H1 (cell line): ENCODE measurements around the gene KCNB1. TPM values are rescaled to one million over a fixed set of nuclear protein-coding genes. Genes with fewer than 3 reads are reported as not detected.

Experiments used
- CTCF ChIA-PET: fragments of 300-600 bp; sonication (Branson Sonifier 250); formaldehyde crosslinking; loops from one replicate; lab custom pipeline; 2021; ENCODE audit not compliant: partially characterized antibody; lab: Charles Lee
- POLR2A ChIA-PET: fragments of 300-600 bp; sonication (Branson Sonifier 250); formaldehyde crosslinking; loops from one replicate; lab custom pipeline; 2021; ENCODE audit warnings: inconsistent platforms; ENCODE audit not compliant: partially characterized antibody; lab: Charles Lee
- DNase-seq, 2 experiments: peaks; one replicate each; pipeline versions ENCODE4 v3.0.0 to v3.0.0-alpha.2; 2010 to 2022; ENCODE audit warnings: low spot score in 2 of 2, low read depth in 1 of 2, mixed read lengths in 1 of 2
- FAIRE-seq: peaks from 2 replicates; lab custom pipeline; 2011; peaks lifted over from hg19 to GRCh38; lab: Jason Lieb, UNC
- H2AFZ ChIP-seq: 2 replicates; pipeline ENCODE4 v1.8.1; 2012; ENCODE audit warnings: low read length, inconsistent platforms
- H2AK5ac ChIP-seq: 2 replicates; pipeline ENCODE4 v1.6.1; 2013; ENCODE audit warnings: low read depth, low read length
- H2BK120ac ChIP-seq: replicated peaks from 2 replicates; pipeline ENCODE3; 2013; ENCODE audit warnings: low read depth, low read length, inconsistent platforms
- H2BK12ac ChIP-seq: 2 replicates; pipeline ENCODE4 v1.6.1; 2013; ENCODE audit warnings: low read depth, low read length
- H2BK15ac ChIP-seq: 2 replicates; pipeline ENCODE4 v1.6.1; 2013; ENCODE audit warnings: low read length
- H2BK20ac ChIP-seq: 2 replicates; pipeline ENCODE4 v1.6.1; 2013; ENCODE audit warnings: low read length
- H2BK5ac ChIP-seq: 2 replicates; pipeline ENCODE4 v1.6.1; 2013; ENCODE audit warnings: low read depth, low read length
- H3K14ac ChIP-seq: 2 replicates; pipeline ENCODE4 v1.6.1; 2013; ENCODE audit warnings: inconsistent platforms; ENCODE audit not compliant: insufficient read length
- H3K18ac ChIP-seq: 2 replicates; pipeline ENCODE4 v1.6.1; 2013; ENCODE audit warnings: low read length; ENCODE audit errors: extremely low read depth
- H3K23ac ChIP-seq: 2 replicates; pipeline ENCODE4 v1.6.1; 2013; ENCODE audit warnings: inconsistent platforms; ENCODE audit not compliant: insufficient read length
- H3K23me2 ChIP-seq: 2 replicates; pipeline ENCODE4 v1.6.1; 2013; ENCODE audit warnings: low read depth, low read length
- H3K27ac ChIP-seq: 2 replicates; pipeline ENCODE4 v1.6.1; 2011; ENCODE audit warnings: low read depth, low read length, inconsistent platforms
- H3K27me3 ChIP-seq, 4 experiments: replicated peaks in 1 of 4; 1 replicate in 1 of 4; 2 replicates in 3 of 4; pipeline versions ENCODE4 v1.6.1 to v1.8.1; 2011 to 2013; ENCODE audit warnings: low read length in 3 of 4, mild to moderate bottlenecking in 3 of 4, inconsistent platforms in 2 of 4, mixed read lengths in 2 of 4, moderate library complexity in 1 of 4; ENCODE audit not compliant: control insufficient read depth in 3 of 4, insufficient read depth in 3 of 4; ENCODE audit errors: extremely low read depth in 1 of 4
- H3K36me3 ChIP-seq, 4 experiments: 2 replicates each; pipeline versions ENCODE4 v1.6.1 to v1.8.1; 2011 to 2013; ENCODE audit warnings: mild to moderate bottlenecking in 4 of 4, low read length in 3 of 4, moderate library complexity in 2 of 4, control low read depth in 1 of 4, inconsistent platforms in 1 of 4; ENCODE audit not compliant: insufficient read depth in 4 of 4, control insufficient read depth in 2 of 4
- H3K4ac ChIP-seq: replicated peaks from 2 replicates; pipeline ENCODE3; 2013; ENCODE audit warnings: low read length, low read depth, mixed read lengths, inconsistent platforms; ENCODE audit not compliant: insufficient read length
- H3K4me1 ChIP-seq, 4 experiments: replicated peaks in 1 of 4; 1 replicate in 1 of 4; 2 replicates in 3 of 4; pipeline versions ENCODE4 v1.6.1 to v1.8.1; 2011 to 2013; ENCODE audit warnings: low read length in 3 of 4, inconsistent platforms in 2 of 4, mixed read lengths in 1 of 4; ENCODE audit not compliant: insufficient read depth in 4 of 4, control insufficient read depth in 3 of 4
- H3K4me2 ChIP-seq, 2 experiments: 2 replicates each; pipeline versions ENCODE4 v1.6.1 to v1.8.1; 2011 to 2013; ENCODE audit warnings: low read depth in 2 of 2, low read length in 2 of 2, control low read depth in 1 of 2, inconsistent platforms in 1 of 2, mild to moderate bottlenecking in 1 of 2; ENCODE audit not compliant: insufficient read depth in 1 of 2
- H3K4me3 ChIP-seq, 4 experiments: fragments of 200-600, 300-600 bp in 1 of 4; sonication (generic), shearing (Covaris generic), sonication (Bioruptor Twin) in 1 of 4; 2 replicates each; pipeline versions ENCODE4 v1.5.1 to v1.8.1; 2011 to 2016; ENCODE audit warnings: low read length in 4 of 4, low read depth in 3 of 4, control low read depth in 2 of 4, inconsistent platforms in 2 of 4, mild to moderate bottlenecking in 2 of 4, mixed read lengths in 1 of 4, moderate library complexity in 1 of 4; ENCODE audit not compliant: insufficient read depth in 2 of 4; ENCODE audit errors: extremely low read depth in 1 of 4
- H3K56ac ChIP-seq: replicated peaks from 2 replicates; pipeline ENCODE3; 2013; ENCODE audit warnings: low read depth, mild to moderate bottlenecking, mixed read lengths, low read length, inconsistent platforms; ENCODE audit not compliant: insufficient read length
- H3K79me1 ChIP-seq: 2 replicates; pipeline ENCODE4 v1.6.1; 2013; ENCODE audit warnings: low read depth, low read length, control low read depth
- H3K79me2 ChIP-seq, 2 experiments: 2 replicates each; pipeline versions ENCODE4 v1.6.1 to v1.8.1; 2012 to 2013; ENCODE audit warnings: low read length in 2 of 2, mild to moderate bottlenecking in 2 of 2, inconsistent platforms in 1 of 2; ENCODE audit not compliant: insufficient read depth in 2 of 2, control insufficient read depth in 1 of 2
- H3K9ac ChIP-seq, 4 experiments: replicated peaks in 1 of 4; 1 replicate in 1 of 4; 2 replicates in 3 of 4; pipeline versions ENCODE4 v1.6.1 to v1.8.1; 2011 to 2013; ENCODE audit warnings: low read depth in 3 of 4, low read length in 3 of 4, control low read depth in 2 of 4, mild to moderate bottlenecking in 2 of 4, moderate library complexity in 2 of 4, inconsistent platforms in 1 of 4; ENCODE audit errors: extremely low read depth in 1 of 4
- H3K9me3 ChIP-seq, 2 experiments: 2 replicates each; pipeline versions ENCODE4 v1.6.1 to v1.8.1; 2012 to 2013; ENCODE audit warnings: mild to moderate bottlenecking in 2 of 2, moderate library complexity in 2 of 2, control low read depth in 1 of 2, inconsistent platforms in 1 of 2, low read depth in 1 of 2, low read length in 1 of 2, mixed read lengths in 1 of 2; ENCODE audit not compliant: insufficient read depth in 2 of 2
- H4K20me1 ChIP-seq, 2 experiments: replicated peaks in 1 of 2; 2 replicates each; pipeline versions ENCODE3 to v1.8.1; 2011 to 2013; ENCODE audit warnings: inconsistent platforms in 2 of 2, low read length in 2 of 2, mild to moderate bottlenecking in 1 of 2; ENCODE audit not compliant: insufficient read depth in 2 of 2, control insufficient read depth in 1 of 2
- H4K5ac ChIP-seq: 2 replicates; pipeline ENCODE4 v1.6.1; 2013; ENCODE audit warnings: low read length, low read depth, mixed read lengths, inconsistent platforms; ENCODE audit not compliant: insufficient read length
- H4K8ac ChIP-seq: 2 replicates; pipeline ENCODE4 v1.8.0; 2013; ENCODE audit warnings: mild to moderate bottlenecking, moderate library complexity, low read length, inconsistent platforms; ENCODE audit not compliant: insufficient read depth; ENCODE audit errors: extremely low read depth
- H4K91ac ChIP-seq: replicated peaks from 2 replicates; pipeline ENCODE3; 2013; ENCODE audit warnings: low read length, mixed read lengths, inconsistent platforms; ENCODE audit not compliant: insufficient read length
- GTF2F1 ChIP-seq: IDR thresholded peaks from 2 replicates; pipeline ENCODE4 v1.6.1; 2012; ENCODE audit warnings: low read depth, low read length, improper control_type of control experiment, borderline replicate concordance
- KDM1A ChIP-seq: fragments of 200-600, 300-600 bp; sonication (generic); IDR thresholded peaks from 2 replicates; pipeline ENCODE4 v1.7.1; 2016; ENCODE audit warnings: mild to moderate bottlenecking, low read length, borderline replicate concordance
- MAFK ChIP-seq: IDR thresholded peaks from 2 replicates; pipeline ENCODE4 v1.6.1; 2012; ENCODE audit warnings: low read depth, mild to moderate bottlenecking, improper control_type of control experiment, low read length
- POU5F1 ChIP-seq: IDR thresholded peaks from 2 replicates; pipeline ENCODE4 v1.6.1; 2011; ENCODE audit warnings: low read depth, mild to moderate bottlenecking, low read length, moderate library complexity
- RFX5 ChIP-seq: IDR thresholded peaks from 2 replicates; pipeline ENCODE4 v1.6.1; 2011; ENCODE audit warnings: low read depth, low read length, improper control_type of control experiment, borderline replicate concordance
- WGBS, 2 experiments: shearing (Covaris generic) in 1 of 2; methylation state at CpG; one replicate each; pipeline versions ENCODE4 v1.1.6 to v1.1.7; 2013 to 2015; ENCODE audit warnings: low lambda C conversion rate in 2 of 2, mixed read lengths in 2 of 2, inconsistent platforms in 1 of 2, low coverage in 1 of 2, missing lambda C conversion rate in 1 of 2; ENCODE audit not compliant: insufficient replicate concordance in 2 of 2, insufficient coverage in 1 of 2, insufficient read length in 1 of 2; ENCODE audit errors: extremely low coverage in 1 of 2, missing lambda C conversion rate in 1 of 2; 5-methylcytosine and 5-hydroxymethylcytosine counted together
- polyA plus RNA-seq, 7 experiments: library from polyadenylated mRNA; depleted of rRNA in 3 of 7; stranded (reverse) in 5 of 7; unstranded in 2 of 7; fragments of >200 nt in 5 of 7; fragments of 200-250 nt in 2 of 7; gene quantifications; 1 replicate in 5 of 7; 2 replicates in 1 of 7; 4 replicates in 1 of 7; pipeline versions ENCODE4 v1.2.1 to v1.2.3, GENCODE V29; 2011 to 2013; ENCODE audit warnings: missing spikeins in 2 of 7, mixed read lengths in 2 of 7
- total RNA-seq: library from RNA; stranded (reverse); fragmentation: NEBNext Ultra II Directional; extraction: Animal tissue kit (Norgen Biotek cat#: 25700); gene quantifications from 2 replicates; pipeline ENCODE4 v1.2.1, GENCODE V29; 2021
- TF ChIP-seq, protein P1 (sequence below), 3 experiments: IDR thresholded peaks; 1 replicate in 2 of 3; 2 replicates in 1 of 3; pipeline versions ENCODE4 v1.5.1 to v1.6.1; 2011; ENCODE audit warnings: low read length in 3 of 3, mild to moderate bottlenecking in 3 of 3, inconsistent platforms in 2 of 3, low read depth in 1 of 3, moderate library complexity in 1 of 3; ENCODE audit not compliant: insufficient read depth in 1 of 3; ENCODE audit errors: control extremely low read depth in 1 of 3

The KCNB1 gene
- total and polyA plus RNA-seq, 2 of the 8 experiments (the other 6 are each of a cell fraction or from before 2014, with no cell fraction given): 0.58 to 0.67 TPM

DNA sequence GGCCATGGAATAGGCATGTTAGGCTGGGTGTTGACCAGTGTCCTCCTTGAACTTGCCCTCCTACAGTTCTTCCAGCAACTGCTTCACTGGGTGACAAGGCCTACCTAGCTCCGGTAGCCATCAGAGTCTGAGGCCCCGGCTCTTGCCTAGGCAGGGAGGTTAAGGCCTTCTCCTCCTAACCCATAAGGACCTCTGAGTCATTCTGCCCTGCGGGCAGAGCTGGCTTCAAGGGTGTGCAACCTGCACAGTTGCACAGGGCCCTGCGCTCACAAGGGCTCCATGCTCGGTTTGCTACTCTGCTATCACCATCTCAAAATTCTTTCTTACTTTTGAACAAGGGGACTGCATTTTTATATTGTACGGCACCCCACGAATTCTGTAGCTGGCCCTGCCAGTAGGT, 17.9 kb downstream of the KCNB1 start:
- Histone ChIP-seq H4K5ac (no peak overlapping the region), H4K8ac (no peak overlapping the region), H3K14ac (no peak overlapping the region), H3K18ac (no peak overlapping the region), H3K4ac (no peak overlapping the region), H3K56ac (no peak overlapping the region), H2BK20ac (no peak overlapping the region), H2BK12ac (no peak overlapping the region), H3K4me1 (peaks cover 0 to 2% (median 0%) of the 10 kb centered on the region in 4 experiments; a peak in 1 of 7 replicates), H2AFZ (no peak overlapping the region), H3K4me2 (no peak overlapping the region), H3K27me3 (no peaks in the 10 kb centered on the region), H3K79me1 (no peaks in the 10 kb centered on the region; the same call in 1 of the 2 replicates), H2BK5ac (no peak overlapping the region), H2BK120ac (no peak overlapping the region), H3K23me2 (no peaks in the 10 kb centered on the region), H2AK5ac (no peak overlapping the region), H3K9ac (no peak overlapping the region), H3K4me3 (no peak overlapping the region), H4K91ac (no peak overlapping the region), H3K27ac (no peak overlapping the region), H3K9me3 (no peaks in the 10 kb centered on the region), H3K23ac (no peak overlapping the region), H4K20me1 (peaks cover 0 to 1% of the 10 kb centered on the region in 2 experiments), H3K79me2 (no peaks in the 10 kb centered on the region), H2BK15ac (no peak overlapping the region), H3K36me3 (no peaks in the 10 kb centered on the region)
- ChIA-PET POLR2A (interaction anchor here (1.6 kb wide), 1 partner anchor 8 kb away, joined by 4 read pairs; no protein-coding TSS in a partner anchor), CTCF (interaction anchor here (1.0 to 4.7 kb wide), 5 partner anchors 18 to 130 kb away, joined by 3 to 18 read pairs (median 4); no protein-coding TSS in a partner anchor)
- 85% methylated on average over 7 of the region's 7 CpGs; no CpG with 5 or more reads in 1 of the 2 experiments for WGBS, 2 experiments
- FAIRE-seq (no peak), DNase-seq (no peak)
- TF ChIP-seq GTF2F1: no peak
- TF ChIP-seq KDM1A: no peak
- no peak for TF ChIP-seq POU5F1
- TF ChIP-seq, protein P1, sequence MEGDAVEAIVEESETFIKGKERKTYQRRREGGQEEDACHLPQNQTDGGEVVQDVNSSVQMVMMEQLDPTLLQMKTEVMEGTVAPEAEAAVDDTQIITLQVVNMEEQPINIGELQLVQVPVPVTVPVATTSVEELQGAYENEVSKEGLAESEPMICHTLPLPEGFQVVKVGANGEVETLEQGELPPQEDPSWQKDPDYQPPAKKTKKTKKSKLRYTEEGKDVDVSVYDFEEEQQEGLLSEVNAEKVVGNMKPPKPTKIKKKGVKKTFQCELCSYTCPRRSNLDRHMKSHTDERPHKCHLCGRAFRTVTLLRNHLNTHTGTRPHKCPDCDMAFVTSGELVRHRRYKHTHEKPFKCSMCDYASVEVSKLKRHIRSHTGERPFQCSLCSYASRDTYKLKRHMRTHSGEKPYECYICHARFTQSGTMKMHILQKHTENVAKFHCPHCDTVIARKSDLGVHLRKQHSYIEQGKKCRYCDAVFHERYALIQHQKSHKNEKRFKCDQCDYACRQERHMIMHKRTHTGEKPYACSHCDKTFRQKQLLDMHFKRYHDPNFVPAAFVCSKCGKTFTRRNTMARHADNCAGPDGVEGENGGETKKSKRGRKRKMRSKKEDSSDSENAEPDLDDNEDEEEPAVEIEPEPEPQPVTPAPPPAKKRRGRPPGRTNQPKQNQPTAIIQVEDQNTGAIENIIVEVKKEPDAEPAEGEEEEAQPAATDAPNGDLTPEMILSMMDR (IDR thresholded peaks at IDR 0.05; ENCODE audit: control extremely low read depth in 1 of 3, insufficient read depth in 1 of 3, low read depth in 1 of 3, low read length in 3 of 3): no peak
- TF ChIP-seq RFX5: no peak
- no peak for TF ChIP-seq MAFK
